ENCODE data around the gene IQCK. TPM values are rescaled to one million over a fixed set of nuclear protein-coding genes. Genes with fewer than 3 reads are reported as not detected.

Gene IQCK
- total RNA-seq, 1 donor from 2014 or later, result 3.2 TPM

DNA sequence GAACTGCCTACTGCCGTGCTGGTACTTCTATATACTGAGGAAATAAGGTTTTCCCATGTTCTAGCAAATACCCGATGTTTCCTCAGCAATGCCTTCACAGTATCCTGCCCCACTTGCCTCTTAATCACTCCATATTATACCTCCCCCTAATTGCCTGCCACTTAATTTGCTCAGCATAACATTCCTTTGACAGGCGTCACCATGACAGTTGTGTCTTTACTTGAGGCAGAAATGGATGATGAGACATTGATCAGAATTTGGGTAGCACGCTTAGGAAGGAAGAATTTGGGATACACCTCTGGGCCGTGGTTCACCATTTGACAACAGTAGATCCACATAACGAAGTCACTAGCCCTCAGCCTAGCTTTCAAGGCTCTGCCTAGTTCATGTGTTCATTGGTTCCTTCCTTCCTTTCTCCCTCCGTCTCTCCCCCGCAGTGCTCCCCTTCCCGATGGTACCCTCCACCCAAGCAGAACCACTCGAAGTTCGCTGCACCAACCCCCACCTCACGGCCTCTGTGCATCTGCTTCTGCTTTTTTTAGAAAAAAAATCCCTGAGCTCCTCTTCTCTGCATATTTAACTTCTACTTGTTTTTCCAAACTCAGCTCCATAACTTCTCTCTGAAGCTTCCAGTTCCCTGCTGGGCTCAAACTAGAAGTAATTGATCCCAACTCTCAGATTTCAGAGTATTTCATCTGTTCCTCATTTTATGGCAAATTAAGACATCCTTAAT, 19.4 kb downstream of the IQCK start:
- no peaks in the 10 kb centered on the region for H3K9me3 Mint-ChIP-seq
- intact Hi-C loops (cut with micrococcal nuclease), result no loop called here
- H3K36me3 Mint-ChIP-seq (ENCODE audit: low read depth), result no peaks in the 10 kb centered on the region
- ATAC-seq (ENCODE audit: low read depth), result no peak
- no peak for TF ChIP-seq CTCF (IDR thresholded peaks at IDR 0.05)
- no peaks in the 10 kb centered on the region for H3K27me3 Mint-ChIP-seq
- ChIA-PET POLR2A (no interaction called here), CTCF (no interaction called here)
- no peaks in the 10 kb centered on the region for H3K4me1 Mint-ChIP-seq
- H3K4me3 Mint-ChIP-seq, result no peak overlapping the region
- DNase-seq, result no peak
- H3K27ac Mint-ChIP-seq, result no peak overlapping the region

DNA sequence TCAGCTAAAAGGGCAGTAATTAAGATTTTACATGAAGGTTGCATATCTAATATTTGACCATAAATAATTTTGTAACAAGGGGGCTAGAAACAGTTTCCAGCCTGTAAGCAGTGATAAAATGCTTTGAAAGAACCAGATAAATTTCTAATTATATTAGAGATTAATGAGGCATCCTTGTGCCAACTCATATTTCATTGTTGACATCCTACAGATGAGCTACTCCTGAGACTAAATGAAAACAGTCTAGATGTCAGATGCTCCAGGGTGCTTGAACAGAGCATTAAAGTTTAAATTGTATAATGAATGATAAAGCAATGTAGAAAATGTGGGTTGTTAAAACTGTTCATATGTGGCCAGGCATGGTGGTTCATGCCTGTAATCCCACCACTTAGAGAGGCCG, 23.3 kb downstream of the IQCK start:
- Mint-ChIP-seq H3K27ac (no peak overlapping the region), H3K36me3 (ENCODE audit: low read depth) (no peaks in the 10 kb centered on the region), H3K4me1 (no peaks in the 10 kb centered on the region), H3K27me3 (no peaks in the 10 kb centered on the region), H3K9me3 (no peaks in the 10 kb centered on the region), H3K4me3 (no peak overlapping the region)
- ATAC-seq (ENCODE audit: low read depth), result no peak
- no peak for TF ChIP-seq CTCF (IDR thresholded peaks at IDR 0.05)
- DNase-seq, result no peak
- intact Hi-C loops (cut with micrococcal nuclease), result no loop called here
- ChIA-PET POLR2A (no interaction called here), CTCF (no interaction called here)

GRCh38 chr16:19743816-19744159, 25.7 kb downstream of the IQCK start:
- Mint-ChIP-seq H3K4me1 (no peaks in the 10 kb centered on the region), H3K27me3 (no peaks in the 10 kb centered on the region), H3K4me3 (no peak overlapping the region), H3K9me3 (no peaks in the 10 kb centered on the region), H3K36me3 (ENCODE audit: low read depth) (no peaks in the 10 kb centered on the region), H3K27ac (no peak overlapping the region)
- ChIA-PET POLR2A (no interaction called here), CTCF (no interaction called here)
- ATAC-seq (ENCODE audit: low read depth), result no peak
- no peak for DNase-seq
- intact Hi-C loops (cut with micrococcal nuclease), result no loop called here
- no peak for TF ChIP-seq CTCF (IDR thresholded peaks at IDR 0.05)

DNA sequence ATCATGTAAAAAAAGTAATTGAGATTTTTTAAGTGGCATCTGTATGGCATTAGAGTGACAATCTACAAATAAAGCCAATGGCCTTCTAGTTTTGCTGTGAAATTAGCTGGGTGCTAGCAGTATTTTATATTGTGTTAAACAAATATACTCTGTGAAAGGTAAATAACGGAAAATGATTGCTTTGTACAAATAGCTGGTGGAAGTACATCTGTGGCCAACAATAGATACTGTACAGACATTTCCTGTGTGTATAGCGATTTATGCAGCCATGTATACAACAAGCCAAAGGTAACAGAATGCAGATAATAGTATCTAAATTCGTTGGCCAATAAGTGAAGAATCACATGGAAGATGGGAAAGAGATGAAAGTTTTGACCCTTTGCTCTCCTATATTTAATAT, 26.6 kb downstream of the IQCK start:
- intact Hi-C loops (cut with micrococcal nuclease), result no loop called here
- CTCF ChIA-PET, result no interaction called here
- ATAC-seq (ENCODE audit: low read depth), result no peak
- POLR2A ChIA-PET, result no interaction called here
- Mint-ChIP-seq H3K27ac (no peak overlapping the region), H3K27me3 (no peaks in the 10 kb centered on the region), H3K4me3 (no peak overlapping the region), H3K36me3 (ENCODE audit: low read depth) (no peaks in the 10 kb centered on the region), H3K4me1 (no peaks in the 10 kb centered on the region), H3K9me3 (no peaks in the 10 kb centered on the region)
- no peak for DNase-seq
- TF ChIP-seq CTCF (IDR thresholded peaks at IDR 0.05), result no peak

DNA sequence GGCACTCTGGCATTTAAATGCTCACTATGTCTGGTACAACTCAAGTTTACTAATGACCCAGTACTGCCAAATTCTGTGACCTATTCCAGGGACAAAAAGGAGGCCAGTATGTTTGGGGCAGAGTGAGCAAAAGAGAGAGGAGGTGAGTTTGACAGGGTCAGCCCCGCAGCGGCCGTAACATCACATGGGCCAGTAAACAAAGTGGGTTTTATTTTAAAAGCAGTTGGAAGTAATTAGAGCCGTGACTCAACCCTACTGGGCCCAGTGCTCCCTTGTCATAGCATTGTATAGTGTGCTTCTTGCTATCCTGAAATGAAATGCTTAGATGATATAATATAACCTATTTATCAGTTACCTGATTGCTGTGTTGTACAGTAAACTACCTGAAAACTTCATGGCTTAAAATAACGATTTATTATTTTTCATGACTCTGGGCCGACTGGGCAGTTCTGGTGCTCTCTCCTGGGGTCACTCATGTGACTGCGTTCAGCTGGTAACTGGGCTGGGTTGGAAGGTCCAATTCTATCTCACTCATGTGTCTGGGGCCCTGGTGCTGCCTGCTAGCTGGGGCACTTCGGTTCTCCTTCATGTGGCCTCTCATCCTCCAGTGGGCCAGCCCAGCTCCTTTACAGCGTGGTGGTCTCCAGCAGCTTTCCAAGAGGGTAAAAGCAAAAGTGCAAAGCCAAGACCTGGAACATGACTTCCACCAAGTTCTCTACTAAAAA, 27.4 kb downstream of the IQCK start:
- DNase-seq (no peak), ATAC-seq (ENCODE audit: low read depth) (no peak)
- Mint-ChIP-seq H3K27me3 (no peaks in the 10 kb centered on the region), H3K27ac (no peak overlapping the region), H3K4me3 (no peak overlapping the region), H3K9me3 (no peaks in the 10 kb centered on the region), H3K36me3 (ENCODE audit: low read depth) (no peaks in the 10 kb centered on the region), H3K4me1 (no peaks in the 10 kb centered on the region)
- intact Hi-C loops (cut with micrococcal nuclease), result no loop called here
- POLR2A ChIA-PET, result no interaction called here
- CTCF ChIA-PET, result no interaction called here
- no peak for TF ChIP-seq CTCF (IDR thresholded peaks at IDR 0.05)
